ENCODE measurements around the gene RGS3. TPM values are rescaled to one million over a fixed set of nuclear protein-coding genes. Genes with fewer than 3 reads are reported as not detected.

RGS3 gene
- total and polyA plus RNA-seq, 7 experiments from 2014 or later, result 4.9 to 43.4 (median 11.6) TPM

DNA sequence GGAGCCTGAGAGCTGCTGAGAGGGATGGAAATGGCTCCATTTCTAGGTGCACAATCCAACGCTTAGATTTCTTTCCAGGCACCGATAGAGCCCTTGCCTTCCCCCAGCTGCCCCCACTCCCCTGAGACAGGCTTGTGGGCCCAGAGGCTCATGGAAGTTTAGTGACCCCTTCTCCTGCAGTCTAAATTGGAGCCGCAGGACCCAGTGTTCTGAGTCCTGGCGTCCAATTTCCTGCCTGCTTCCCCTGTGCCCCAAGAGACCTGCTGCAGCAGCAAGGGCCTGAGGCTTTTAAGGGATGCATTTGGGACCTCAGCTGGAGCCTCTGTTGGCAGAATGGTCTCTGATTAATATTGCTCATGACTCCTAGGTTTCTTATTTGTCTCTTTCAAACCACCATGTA, 61.7 kb downstream of the RGS3 start:
- H3K4me1 Mint-ChIP-seq, result peaks cover 47 to 72% (median 57%) of the 10 kb centered on the region in 7 donors
- H3K4me3 ChIP-seq (ENCODE audit: low read length), result no peak overlapping the region
- peaks cover 49 to 64% of the 10 kb centered on the region in 2 donors for H3K4me1 ChIP-seq (ENCODE audit: control insufficient read depth in 2 of 2, insufficient read depth in 2 of 2, low read length in 2 of 2)
- H3K36me3 Mint-ChIP-seq, result peaks cover 4 to 23% (median 12%) of the 10 kb centered on the region in 5 donors
- ChIA-PET POLR2A (interaction anchor here (1.2 to 4.7 kb wide), 3 partner anchors 8 to 54 kb away, joined by 3 to 23 read pairs (median 11); no protein-coding TSS in a partner anchor), CTCF (interaction anchor here (0.6 to 0.7 kb wide), 2 partner anchors 9 to 53 kb away, joined by 3 to 5 read pairs; no protein-coding TSS in a partner anchor)
- H3K27me3 ChIP-seq (ENCODE audit: control insufficient read depth in 2 of 2, insufficient read depth in 2 of 2, low read length in 2 of 2), result no peaks in the 10 kb centered on the region
- DNase-seq (no peak), ATAC-seq (no peak)
- peaks cover 0 to 38% (median 11%) of the 10 kb centered on the region in 3 experiments for H3K36me3 ChIP-seq (ENCODE audit: control insufficient read depth in 2 of 3, insufficient read depth in 3 of 3, low read length in 3 of 3)
- H3K9me3 Mint-ChIP-seq, result no peaks in the 10 kb centered on the region
- peak overlapping the region in 5 of 9 donors; percentile 17 to 82 (median 71) for H3K27ac Mint-ChIP-seq
- no peak overlapping the region for H3K27ac ChIP-seq (ENCODE audit: low read depth, low read length)
- H3K4me3 Mint-ChIP-seq, result peak overlapping the region in 4 of 10 donors; percentile 21 to 73 (median 70)
- H3K27me3 Mint-ChIP-seq, result no peaks in the 10 kb centered on the region
- intact Hi-C loops (cut with micrococcal nuclease), result no loop called here
- H3K9me3 ChIP-seq (ENCODE audit: control insufficient read depth in 2 of 3, low read length in 3 of 3), result no peaks in the 10 kb centered on the region

DNA sequence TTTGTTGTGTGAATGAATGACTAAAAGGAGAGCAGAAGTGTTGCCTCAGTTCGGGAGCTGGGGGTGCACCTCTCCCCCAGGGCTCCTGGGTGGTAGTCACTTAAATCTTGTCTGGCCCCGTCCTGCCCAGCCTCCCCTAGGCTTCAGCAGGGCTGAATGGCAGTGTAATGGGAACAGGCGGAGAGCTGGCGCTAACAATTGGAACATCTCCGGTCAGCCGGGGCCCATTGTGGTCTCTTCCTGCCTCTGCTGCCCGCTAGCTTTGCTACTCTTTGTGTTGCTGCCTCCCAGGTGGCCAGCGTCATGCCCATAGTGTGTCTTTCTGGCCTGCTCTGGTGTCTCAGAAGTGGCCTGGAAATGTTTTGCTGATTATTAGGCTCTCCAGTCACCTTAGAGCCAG, 62.3 kb downstream of the RGS3 start:
- no peaks in the 10 kb centered on the region for H3K9me3 Mint-ChIP-seq
- H3K4me3 Mint-ChIP-seq, result peak overlapping the region in 1 of 10 donors; percentile 3

DNA sequence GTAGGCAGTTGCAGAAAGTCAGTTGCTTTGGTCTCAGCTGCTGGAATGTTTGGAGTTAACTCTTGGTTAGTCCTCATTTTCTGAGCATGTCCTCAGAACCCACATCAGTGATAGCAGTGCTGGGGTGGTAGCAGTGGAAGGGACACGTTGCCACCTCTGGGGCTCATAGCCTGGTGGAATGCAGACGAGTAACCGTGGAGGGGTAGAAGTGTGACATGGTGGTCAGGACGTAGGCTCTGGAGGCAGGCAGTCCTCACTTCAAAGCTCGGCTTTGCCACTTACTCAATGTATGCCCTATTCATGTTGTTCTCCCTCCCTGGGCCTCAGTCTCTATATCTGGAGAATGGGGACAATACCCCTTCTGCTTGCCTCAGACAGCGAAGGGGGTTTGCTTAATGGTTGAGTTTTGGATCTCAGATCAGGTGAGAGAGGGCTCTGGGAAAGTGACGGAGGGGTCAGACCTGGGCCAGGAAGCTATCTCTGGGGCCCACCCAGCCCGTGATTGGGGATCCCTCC, 62.8 kb downstream of the RGS3 start:
- POLR2A ChIA-PET, result interaction anchor here (1.2 to 1.3 kb wide), 2 partner anchors 9 to 11 kb away, joined by 3 read pairs; no protein-coding TSS in a partner anchor
- ATAC-seq, result no peak
- H3K27ac ChIP-seq (ENCODE audit: low read depth, low read length), result no peak overlapping the region
- Mint-ChIP-seq H3K27me3 (no peaks in the 10 kb centered on the region), H3K4me1 (peaks cover 38 to 61% (median 50%) of the 10 kb centered on the region in 7 donors), H3K9me3 (no peaks in the 10 kb centered on the region), H3K4me3 (no peak overlapping the region), H3K27ac (peak overlapping the region in 2 of 9 donors; percentile 57 to 82), H3K36me3 (peaks cover 4 to 31% (median 14%) of the 10 kb centered on the region in 5 donors)
- H3K9me3 ChIP-seq (ENCODE audit: control insufficient read depth in 2 of 3, low read length in 3 of 3), result no peaks in the 10 kb centered on the region
- H3K36me3 ChIP-seq (ENCODE audit: control insufficient read depth in 2 of 3, insufficient read depth in 3 of 3, low read length in 3 of 3), result peaks cover 0 to 49% (median 22%) of the 10 kb centered on the region in 3 experiments
- peaks cover 41 to 56% of the 10 kb centered on the region in 2 donors for H3K4me1 ChIP-seq (ENCODE audit: control insufficient read depth in 2 of 2, insufficient read depth in 2 of 2, low read length in 2 of 2)
- CTCF ChIA-PET, result interaction anchor here (0.6 kb wide), 1 partner anchor 9 kb away, joined by 3 read pairs; no protein-coding TSS in a partner anchor
- H3K27me3 ChIP-seq (ENCODE audit: control insufficient read depth in 2 of 2, insufficient read depth in 2 of 2, low read length in 2 of 2), result no peaks in the 10 kb centered on the region
- no peak for DNase-seq
- H3K4me3 ChIP-seq (ENCODE audit: low read length), result no peak overlapping the region
- intact Hi-C loops (cut with micrococcal nuclease), result no loop called here

More for the DNA sequence above, 62.3 kb downstream of the RGS3 start:
- H3K27ac ChIP-seq (ENCODE audit: low read depth, low read length), result no peak overlapping the region
- peaks cover 44 to 60% of the 10 kb centered on the region in 2 donors for H3K4me1 ChIP-seq (ENCODE audit: control insufficient read depth in 2 of 2, insufficient read depth in 2 of 2, low read length in 2 of 2)
- H3K36me3 Mint-ChIP-seq, result peaks cover 4 to 27% (median 9%) of the 10 kb centered on the region in 5 donors
- intact Hi-C loops (cut with micrococcal nuclease), result no loop called here
- CTCF ChIA-PET, result interaction anchor here (0.6 kb wide), 2 partner anchors 9 to 53 kb away, joined by 3 to 5 read pairs; no protein-coding TSS in a partner anchor
- POLR2A ChIA-PET, result interaction anchor here (1.2 to 4.7 kb wide), 2 partner anchors 9 to 13 kb away, joined by 3 to 23 read pairs; no protein-coding TSS in a partner anchor
- no peaks in the 10 kb centered on the region for H3K27me3 ChIP-seq (ENCODE audit: control insufficient read depth in 2 of 2, insufficient read depth in 2 of 2, low read length in 2 of 2)
- no peaks in the 10 kb centered on the region for H3K9me3 ChIP-seq (ENCODE audit: control insufficient read depth in 2 of 3, low read length in 3 of 3)
- ATAC-seq, result no peak
- no peak overlapping the region for H3K4me3 ChIP-seq (ENCODE audit: low read length)
- no peaks in the 10 kb centered on the region for H3K27me3 Mint-ChIP-seq
- peak overlapping the region in 7 of 9 donors; percentile 17 to 82 (median 62) for H3K27ac Mint-ChIP-seq
- no peak for DNase-seq
- H3K36me3 ChIP-seq (ENCODE audit: control insufficient read depth in 2 of 3, insufficient read depth in 3 of 3, low read length in 3 of 3), result peaks cover 0 to 44% (median 17%) of the 10 kb centered on the region in 3 experiments
- peaks cover 40 to 65% (median 51%) of the 10 kb centered on the region in 7 donors for H3K4me1 Mint-ChIP-seq

DNA sequence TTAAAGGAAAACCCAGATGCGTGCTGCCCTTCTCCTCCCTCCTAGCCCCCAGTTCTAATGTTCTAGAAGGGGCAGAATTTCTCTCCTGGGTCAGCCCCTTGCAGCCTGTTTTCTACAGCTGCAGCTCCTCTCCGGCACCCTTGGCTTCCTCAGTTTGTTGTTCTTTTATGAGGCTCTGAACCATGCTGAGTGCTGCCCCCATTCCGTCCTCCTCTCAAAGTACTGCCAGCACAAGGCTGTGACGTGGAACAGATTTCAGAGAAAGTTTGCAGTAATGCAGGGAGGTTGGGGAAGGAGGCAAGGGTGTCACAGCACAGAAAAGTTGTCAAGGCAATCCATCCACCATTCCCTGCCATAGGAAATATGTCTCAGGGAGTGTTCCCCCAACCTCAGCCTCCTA, 63.3 kb downstream of the RGS3 start:
- Mint-ChIP-seq H3K4me3 (no peak overlapping the region), H3K27me3 (no peaks in the 10 kb centered on the region), H3K9me3 (no peaks in the 10 kb centered on the region), H3K4me1 (peaks cover 38 to 57% (median 50%) of the 10 kb centered on the region in 7 donors), H3K27ac (peak overlapping the region in 6 of 9 donors; percentile 13 to 51 (median 31)), H3K36me3 (peaks cover 8 to 37% (median 19%) of the 10 kb centered on the region in 5 donors)
- Histone ChIP-seq H3K4me1 (ENCODE audit: control insufficient read depth in 2 of 2, insufficient read depth in 2 of 2, low read length in 2 of 2) (peaks cover 35 to 51% of the 10 kb centered on the region in 2 donors), H3K4me3 (ENCODE audit: low read length) (no peak overlapping the region), H3K27me3 (ENCODE audit: control insufficient read depth in 2 of 2, insufficient read depth in 2 of 2, low read length in 2 of 2) (no peaks in the 10 kb centered on the region), H3K27ac (ENCODE audit: low read depth, low read length) (no peak overlapping the region), H3K9me3 (ENCODE audit: control insufficient read depth in 2 of 3, low read length in 3 of 3) (no peaks in the 10 kb centered on the region), H3K36me3 (ENCODE audit: control insufficient read depth in 2 of 3, insufficient read depth in 3 of 3, low read length in 3 of 3) (peaks cover 0 to 50% (median 23%) of the 10 kb centered on the region in 3 experiments)
- ATAC-seq (no peak), DNase-seq (no peak)
- intact Hi-C loops (cut with micrococcal nuclease), result no loop called here
- ChIA-PET CTCF (no interaction called here), POLR2A (interaction anchor here (1.3 kb wide), 1 partner anchor 11 kb away, joined by 3 read pairs; no protein-coding TSS in a partner anchor)

DNA sequence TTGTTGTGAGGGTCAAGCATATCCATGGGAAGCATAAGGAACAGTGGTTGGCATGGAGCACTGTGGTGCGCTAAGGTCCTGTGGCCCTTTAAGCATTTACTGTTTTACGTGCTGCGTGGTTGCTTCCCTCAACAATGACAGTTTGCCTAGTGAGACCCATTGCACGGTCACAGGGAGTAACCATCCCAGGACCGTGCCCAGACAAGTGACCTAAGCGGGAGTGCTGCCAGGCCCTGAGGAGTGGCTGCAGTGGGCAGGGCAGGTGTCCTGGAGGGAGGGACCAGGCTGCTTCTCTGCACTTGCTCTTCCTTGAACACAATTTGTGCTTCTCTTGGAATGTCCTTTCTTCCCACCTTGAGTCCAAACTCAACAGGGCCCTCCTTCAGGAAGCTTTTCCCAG, 64.6 kb downstream of the RGS3 start:
- H3K4me3 ChIP-seq (ENCODE audit: low read length), result no peak overlapping the region
- Mint-ChIP-seq H3K9me3 (no peaks in the 10 kb centered on the region), H3K4me1 (peaks cover 28 to 48% (median 40%) of the 10 kb centered on the region in 7 donors), H3K4me3 (no peak overlapping the region), H3K36me3 (peaks cover 9 to 49% (median 21%) of the 10 kb centered on the region in 5 donors), H3K27ac (peak overlapping the region in 3 of 9 donors; percentile 25 to 68 (median 28)), H3K27me3 (no peaks in the 10 kb centered on the region)
- intact Hi-C loops (cut with micrococcal nuclease), result no loop called here
- H3K36me3 ChIP-seq (ENCODE audit: control insufficient read depth in 2 of 3, insufficient read depth in 3 of 3, low read length in 3 of 3), result peaks cover 0 to 58% (median 23%) of the 10 kb centered on the region in 3 experiments
- no peaks in the 10 kb centered on the region for H3K27me3 ChIP-seq (ENCODE audit: control insufficient read depth in 2 of 2, insufficient read depth in 2 of 2, low read length in 2 of 2)
- CTCF ChIA-PET, result no interaction called here
- ATAC-seq (no peak), DNase-seq (no peak)
- H3K4me1 ChIP-seq (ENCODE audit: control insufficient read depth in 2 of 2, insufficient read depth in 2 of 2, low read length in 2 of 2), result peaks cover 23 to 38% of the 10 kb centered on the region in 2 donors
- POLR2A ChIA-PET, result no interaction called here
- H3K9me3 ChIP-seq (ENCODE audit: control insufficient read depth in 2 of 3, low read length in 3 of 3), result no peaks in the 10 kb centered on the region
- no peak overlapping the region for H3K27ac ChIP-seq (ENCODE audit: low read depth, low read length)

DNA sequence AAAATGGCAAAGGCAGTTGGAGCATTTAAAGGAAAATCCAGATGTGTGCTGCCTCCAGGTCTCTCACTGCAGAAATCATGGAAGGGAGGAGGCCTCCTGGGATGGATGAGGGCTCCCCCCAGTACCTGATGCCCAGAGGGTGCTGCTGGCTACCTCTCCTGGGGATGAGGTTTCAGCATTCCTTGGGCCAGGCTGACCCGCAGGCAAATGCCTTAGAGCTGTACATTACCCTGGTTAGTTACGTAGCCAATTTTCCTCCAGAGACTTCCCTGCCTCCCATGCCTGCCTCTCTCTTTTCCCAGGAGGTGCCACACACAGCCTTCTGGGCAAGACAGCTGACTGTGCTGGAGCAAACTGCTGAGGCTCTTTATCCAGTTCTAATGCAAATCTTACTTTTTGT, 65.3 kb downstream of the RGS3 start:
- Histone ChIP-seq H3K9me3 (ENCODE audit: control insufficient read depth in 2 of 3, low read length in 3 of 3) (no peaks in the 10 kb centered on the region), H3K4me1 (ENCODE audit: control insufficient read depth in 2 of 2, insufficient read depth in 2 of 2, low read length in 2 of 2) (peaks cover 15 to 31% of the 10 kb centered on the region in 2 donors), H3K27ac (ENCODE audit: low read depth, low read length) (no peak overlapping the region), H3K4me3 (ENCODE audit: low read length) (no peak overlapping the region), H3K27me3 (ENCODE audit: control insufficient read depth in 2 of 2, insufficient read depth in 2 of 2, low read length in 2 of 2) (no peaks in the 10 kb centered on the region), H3K36me3 (ENCODE audit: control insufficient read depth in 2 of 3, insufficient read depth in 3 of 3, low read length in 3 of 3) (peaks cover 0 to 58% (median 23%) of the 10 kb centered on the region in 3 experiments)
- Mint-ChIP-seq H3K4me3 (no peak overlapping the region), H3K27ac (peak overlapping the region in 1 of 9 donors; percentile 57), H3K27me3 (no peaks in the 10 kb centered on the region), H3K36me3 (peaks cover 9 to 51% (median 21%) of the 10 kb centered on the region in 5 donors), H3K4me1 (peaks cover 21 to 40% (median 35%) of the 10 kb centered on the region in 7 donors), H3K9me3 (no peaks in the 10 kb centered on the region)
- DNase-seq (no peak), ATAC-seq (no peak)
- CTCF ChIA-PET, result no interaction called here
- POLR2A ChIA-PET, result no interaction called here
- intact Hi-C loops (cut with micrococcal nuclease), result no loop called here
